HG02610 (cell line): ENCODE results near the gene C1orf53.
"Not testable (repeated sequence)": the region's sequence is repeated elsewhere in the genome, so short reads cannot be mapped to it uniquely, and the experiment has no call there.

Experiments
- ATAC-seq: cut with Tn5 transposase; IDR thresholded peaks from one replicate; pipeline ENCODE4 v1.9.1; 2021; ENCODE audit warnings: mild to moderate bottlenecking, moderate library complexity; ENCODE audit not compliant: unreplicated experiment

Gene C1orf53

GRCh38 chr1:197920414-197921117 is 18.1 kb downstream of the C1orf53 start:
- no peak for ATAC-seq

GRCh38 chr1:197921235-197922069 is 19.0 kb downstream of the C1orf53 start:
- ATAC-seq, result no peak

- ATAC-seq, result no peak
These were observed 19.6 kb downstream of the C1orf53 start for GRCh38 chr1:197922070-197922390.

- ATAC-seq, result no peak
These were observed 20.6 kb downstream of the C1orf53 start for GRCh38 chr1:197923038-197923437.

- peak; percentile 79 for ATAC-seq
These were observed 22.2 kb downstream of the C1orf53 start for GRCh38 chr1:197924516-197925123.

DNA sequence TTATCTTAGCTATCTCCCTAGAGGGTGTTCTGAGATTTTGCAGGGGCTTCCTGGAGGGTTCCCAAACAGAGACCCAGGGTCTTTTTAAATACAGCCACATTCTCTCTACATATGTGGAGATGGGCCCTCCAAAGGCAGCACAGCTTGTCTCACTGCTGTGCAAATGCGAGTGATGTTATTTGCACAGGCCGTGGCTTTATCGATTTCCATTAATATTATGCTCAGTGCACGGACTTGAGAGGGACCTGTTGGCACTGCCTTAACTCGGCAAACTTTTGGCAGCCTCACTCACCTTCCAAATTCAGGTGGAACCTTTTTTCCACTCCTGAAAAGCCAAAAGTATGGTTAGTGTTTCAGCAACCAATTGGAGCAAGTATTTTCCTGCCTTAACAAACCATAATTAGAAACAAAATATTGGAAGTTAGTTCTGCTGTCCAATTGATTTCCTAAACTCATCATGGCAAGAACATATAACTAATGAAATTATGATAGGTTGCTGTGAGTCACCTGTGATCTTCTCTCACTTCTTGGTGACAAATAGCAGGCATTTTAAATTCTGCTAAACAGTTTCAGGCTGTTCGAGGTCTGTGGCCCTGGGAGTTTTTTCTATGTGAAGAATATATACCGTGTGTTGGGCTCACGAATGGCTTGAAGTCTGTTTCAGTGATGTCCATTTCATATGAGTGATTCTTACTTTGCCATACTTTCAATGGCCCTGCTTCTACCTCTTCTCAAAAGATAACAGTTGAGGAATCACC is 25.7 kb downstream of the C1orf53 start:
- no peak for ATAC-seq

DNA sequence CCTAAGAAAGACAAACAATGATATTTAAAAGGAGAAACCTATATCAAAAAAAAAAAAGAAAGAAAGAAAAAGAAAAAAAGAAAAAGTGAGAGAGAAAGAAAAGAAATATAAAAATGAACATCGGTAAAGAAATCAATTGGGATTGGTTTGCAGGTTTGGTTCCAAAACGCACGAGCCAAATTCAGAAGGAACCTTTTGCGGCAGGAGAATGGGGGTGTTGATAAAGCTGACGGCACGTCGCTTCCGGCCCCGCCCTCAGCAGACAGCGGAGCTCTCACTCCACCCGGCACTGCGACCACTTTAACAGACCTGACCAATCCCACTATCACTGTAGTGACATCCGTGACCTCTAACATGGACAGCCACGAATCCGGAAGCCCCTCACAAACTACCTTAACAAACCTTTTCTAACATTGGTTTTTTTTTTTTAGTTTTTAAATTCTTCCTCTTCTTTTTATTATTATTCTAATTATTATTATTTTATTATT is 26.5 kb downstream of the C1orf53 start:
- no peak for ATAC-seq

GRCh38 chr1:197933016-197933415 is 30.6 kb downstream of the C1orf53 start:
- ATAC-seq, result no peak

- ATAC-seq, result no peak
These were observed 31.2 kb downstream of the C1orf53 start for GRCh38 chr1:197933647-197934046.

DNA sequence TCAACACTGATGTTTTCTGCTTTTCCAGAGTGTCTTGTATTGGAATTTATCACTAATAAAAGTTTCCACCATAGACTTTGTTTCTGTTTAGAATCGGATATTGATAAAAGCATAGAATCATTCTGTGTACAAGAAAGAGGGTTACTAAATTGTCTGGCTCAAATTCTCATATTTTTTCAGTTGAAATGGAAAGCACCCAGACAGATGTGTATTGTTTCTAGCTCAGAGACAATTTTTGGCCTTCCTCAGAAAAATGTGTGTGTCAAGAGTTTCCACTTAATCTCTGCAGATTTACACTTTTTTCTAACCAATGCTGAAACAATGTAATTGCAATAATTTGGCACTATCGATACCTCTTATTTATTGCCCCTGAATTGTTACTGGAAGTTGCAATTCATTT is 35.0 kb downstream of the C1orf53 start:
- no peak for ATAC-seq

DNA sequence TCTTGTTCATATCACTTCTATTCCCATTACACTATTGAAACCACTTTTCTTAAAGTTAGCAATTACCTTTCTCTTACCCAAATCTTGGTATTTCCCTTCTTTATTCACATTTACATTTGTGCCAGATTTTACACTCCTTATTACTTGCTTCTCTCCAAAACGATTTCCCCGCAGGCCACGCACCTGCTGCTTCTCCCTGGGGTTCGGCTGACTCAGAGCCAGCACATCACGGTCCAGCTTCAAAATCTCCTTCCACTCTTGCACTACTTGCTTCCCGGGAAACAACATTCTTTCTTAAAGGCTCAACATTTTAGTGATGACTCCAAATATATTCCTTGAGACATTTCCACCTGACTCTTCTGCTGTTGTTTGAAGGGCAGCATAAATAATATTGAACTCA is 35.5 kb downstream of the C1orf53 start:
- no peak for ATAC-seq

DNA sequence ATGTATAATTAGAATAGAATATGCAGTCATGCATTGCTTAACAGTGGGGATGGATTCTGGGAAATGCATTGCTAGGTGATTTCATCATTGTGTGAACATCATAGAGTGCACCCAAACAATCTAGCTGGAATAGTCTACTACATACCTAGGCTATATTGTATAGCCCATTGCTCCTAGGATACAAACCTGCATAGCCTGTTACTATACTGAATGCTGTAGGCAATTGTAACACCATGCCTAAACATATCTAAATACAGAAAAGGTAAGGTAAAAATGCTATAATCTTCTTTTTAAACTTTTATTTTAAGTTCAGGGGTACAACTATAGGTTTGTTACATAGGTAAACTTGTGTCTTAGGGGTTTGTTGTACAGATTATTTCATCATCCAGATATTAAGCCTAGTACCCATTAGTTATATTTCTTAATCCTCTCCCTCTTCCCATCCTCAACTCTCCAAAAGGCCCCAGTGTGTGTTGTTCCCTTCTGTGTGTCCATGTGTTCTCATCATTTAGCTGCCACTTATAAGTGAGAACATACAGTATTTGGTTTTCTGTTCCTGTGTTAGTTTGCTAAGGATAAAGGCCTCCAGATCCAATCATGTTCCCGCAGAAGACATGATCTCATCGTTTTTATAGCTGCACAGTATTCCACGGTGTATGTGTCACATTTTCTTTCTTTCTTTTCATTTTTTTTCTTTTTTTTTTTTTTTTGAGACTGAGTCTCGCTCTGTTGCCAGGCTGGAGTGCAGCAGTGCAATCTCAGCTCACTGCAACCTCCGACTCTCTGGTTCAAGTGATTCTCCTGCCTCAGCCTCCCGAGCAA is 36.9 kb downstream of the C1orf53 start:
- not testable (repeated sequence) for ATAC-seq

GRCh38 chr1:197942042-197942441 is 39.6 kb downstream of the C1orf53 start:
- ATAC-seq, result no peak

DNA sequence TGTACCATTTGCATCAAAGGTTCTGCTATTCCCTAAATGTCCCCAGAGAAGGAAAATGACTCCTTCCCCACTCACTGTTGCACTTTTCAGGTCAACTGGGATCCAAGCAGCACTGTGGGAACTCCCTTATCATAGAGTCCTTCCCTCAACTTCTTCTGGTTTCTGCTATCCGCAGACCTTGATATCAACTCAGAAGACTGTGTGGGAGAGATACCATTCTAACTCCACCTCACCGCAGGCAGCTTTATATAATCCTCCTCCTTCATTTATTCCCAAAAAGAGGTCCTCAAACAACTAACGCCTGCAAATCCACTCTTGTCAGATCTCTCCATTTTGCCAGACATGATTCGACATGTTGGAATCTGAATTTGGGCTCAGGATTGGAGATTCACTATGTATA is 42.1 kb downstream of the C1orf53 start:
- ATAC-seq, result no peak

- ATAC-seq, result no peak
These were observed 46.8 kb downstream of the C1orf53 start for GRCh38 chr1:197948926-197949899.

GRCh38 chr1:197951089-197951488 is 48.7 kb downstream of the C1orf53 start:
- no peak for ATAC-seq

DNA sequence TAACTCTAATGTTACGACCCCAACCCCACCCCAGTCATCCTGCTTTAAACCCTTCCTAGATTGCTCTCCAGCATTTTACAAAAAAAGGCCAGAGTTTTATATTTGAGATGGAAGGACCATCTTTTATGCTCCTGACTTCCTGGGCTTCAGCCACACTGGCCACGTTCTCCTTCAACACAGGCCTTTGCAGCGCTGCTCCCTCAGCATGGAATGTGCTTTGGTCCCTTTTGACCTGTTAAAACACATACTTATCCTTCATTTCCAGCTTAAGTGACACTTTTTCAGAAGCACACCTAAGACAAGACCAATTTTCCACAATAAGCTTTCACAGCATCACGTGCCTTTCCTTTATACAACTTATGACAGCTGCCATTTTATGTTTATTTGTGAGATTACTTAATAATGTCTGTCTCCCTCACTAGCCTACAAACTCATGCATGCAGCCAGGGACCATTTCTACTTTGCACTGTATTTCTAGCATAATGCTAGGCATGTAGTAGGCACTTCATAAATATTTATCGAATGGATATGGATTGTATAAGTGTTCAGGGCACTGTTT is 49.3 kb downstream of the C1orf53 start:
- ATAC-seq, result no peak

GRCh38 chr1:197953472-197953871 is 51.0 kb downstream of the C1orf53 start:
- not testable (repeated sequence) for ATAC-seq
